ENCODE data around the gene CELSR3. TPM values are rescaled to one million over a fixed set of nuclear protein-coding genes. Genes with fewer than 3 reads are reported as not detected.

Gene CELSR3
- total RNA-seq, 1 donor = 1.4 TPM

DNA sequence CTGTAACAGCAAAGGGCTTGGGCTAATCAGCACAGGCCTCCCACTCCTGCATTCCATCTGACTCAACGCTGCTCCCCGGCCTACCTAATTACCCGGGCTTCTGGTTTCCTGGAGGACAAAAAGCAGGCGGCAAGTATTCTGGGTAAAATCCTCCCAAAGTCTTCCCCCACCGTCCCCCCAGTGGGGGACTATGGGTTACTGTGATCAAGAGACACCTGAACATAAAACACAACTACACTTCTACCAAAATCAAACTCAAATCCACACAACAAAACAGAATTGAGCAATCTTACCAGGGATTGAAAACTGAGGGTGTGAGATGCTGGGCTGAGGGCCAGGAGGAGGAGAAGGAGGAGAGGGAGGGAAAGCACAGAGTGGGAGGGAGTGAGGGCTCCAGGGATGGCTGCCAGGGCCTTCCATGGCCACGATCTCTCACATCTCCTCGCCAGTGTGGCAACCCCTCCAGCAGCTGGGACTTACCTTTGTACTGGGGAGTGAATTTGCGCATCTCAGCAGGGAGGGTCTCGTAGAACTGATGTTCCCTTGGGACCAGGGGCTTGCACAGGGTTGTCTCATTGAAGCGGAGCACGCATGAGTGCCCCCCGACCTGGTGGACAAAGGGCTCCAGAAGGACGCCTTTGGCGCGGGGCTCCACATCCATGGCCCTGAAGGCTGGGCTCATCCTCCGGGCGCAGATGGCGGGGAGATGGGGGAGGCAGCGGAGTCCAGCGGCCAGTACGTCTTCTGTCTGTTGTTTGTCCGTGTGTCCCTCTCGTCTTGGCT is 32.1 kb upstream of the CELSR3 start:
- no peaks in the 10 kb centered on the region for H3K9me3 ChIP-seq (ENCODE audit: low read depth, low read length)
- peaks cover 31% of the 10 kb centered on the region for H3K4me1 ChIP-seq (ENCODE audit: insufficient read depth, low read length)
- H3K36me3 ChIP-seq (ENCODE audit: insufficient read depth, low read length) = peaks cover 65% of the 10 kb centered on the region
- peak overlapping the region; percentile 48 for H2AFZ ChIP-seq (ENCODE audit: low read length)
- peak overlapping the region; percentile 70 for H3K4me2 ChIP-seq (ENCODE audit: insufficient read depth, low read length)
- TF ChIP-seq, protein P1, sequence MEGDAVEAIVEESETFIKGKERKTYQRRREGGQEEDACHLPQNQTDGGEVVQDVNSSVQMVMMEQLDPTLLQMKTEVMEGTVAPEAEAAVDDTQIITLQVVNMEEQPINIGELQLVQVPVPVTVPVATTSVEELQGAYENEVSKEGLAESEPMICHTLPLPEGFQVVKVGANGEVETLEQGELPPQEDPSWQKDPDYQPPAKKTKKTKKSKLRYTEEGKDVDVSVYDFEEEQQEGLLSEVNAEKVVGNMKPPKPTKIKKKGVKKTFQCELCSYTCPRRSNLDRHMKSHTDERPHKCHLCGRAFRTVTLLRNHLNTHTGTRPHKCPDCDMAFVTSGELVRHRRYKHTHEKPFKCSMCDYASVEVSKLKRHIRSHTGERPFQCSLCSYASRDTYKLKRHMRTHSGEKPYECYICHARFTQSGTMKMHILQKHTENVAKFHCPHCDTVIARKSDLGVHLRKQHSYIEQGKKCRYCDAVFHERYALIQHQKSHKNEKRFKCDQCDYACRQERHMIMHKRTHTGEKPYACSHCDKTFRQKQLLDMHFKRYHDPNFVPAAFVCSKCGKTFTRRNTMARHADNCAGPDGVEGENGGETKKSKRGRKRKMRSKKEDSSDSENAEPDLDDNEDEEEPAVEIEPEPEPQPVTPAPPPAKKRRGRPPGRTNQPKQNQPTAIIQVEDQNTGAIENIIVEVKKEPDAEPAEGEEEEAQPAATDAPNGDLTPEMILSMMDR (IDR thresholded peaks at IDR 0.05; ENCODE audit: extremely low read depth, low read depth, low read length) = no peak
- peaks cover 76% of the 10 kb centered on the region for H3K79me2 ChIP-seq (ENCODE audit: insufficient read depth, low read length)
- peak; percentile 92 for DNase-seq (ENCODE audit: insufficient read length, low spot score, missing footprints)
- peak overlapping the region; percentile 79 for H3K27ac ChIP-seq (ENCODE audit: low read depth, low read length)
- H4K20me1 ChIP-seq (ENCODE audit: insufficient read depth, low read length) = peaks cover 53% of the 10 kb centered on the region
- H3K27me3 ChIP-seq (ENCODE audit: insufficient read depth, low read length) = no peaks in the 10 kb centered on the region
- peak overlapping the region; percentile 59 for H3K4me3 ChIP-seq (ENCODE audit: insufficient read depth, low read length)

DNA sequence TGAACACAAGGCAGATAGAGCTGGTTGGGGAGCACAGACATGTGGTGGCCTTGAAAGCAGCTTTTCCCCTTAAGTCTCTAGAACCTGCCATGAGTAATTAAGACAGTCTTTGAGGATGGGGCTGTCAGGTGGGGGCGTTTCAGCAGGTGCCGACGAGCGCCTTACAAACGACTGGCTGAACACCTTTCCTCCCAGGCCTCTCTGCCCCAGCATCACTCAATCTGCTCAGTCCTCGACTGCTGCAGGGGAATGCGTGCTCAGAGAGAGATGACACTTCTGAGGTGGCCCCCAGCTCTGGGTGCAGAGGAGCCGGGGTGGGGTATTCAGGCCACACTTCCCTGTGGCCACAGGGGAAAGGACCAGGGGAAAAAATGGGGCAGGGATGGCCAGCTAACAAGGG is 31.1 kb upstream of the CELSR3 start:
- H3K27me3 ChIP-seq (ENCODE audit: insufficient read depth, low read length) = no peaks in the 10 kb centered on the region
- H3K4me2 ChIP-seq (ENCODE audit: insufficient read depth, low read length) = peak overlapping the region; percentile 70
- peak overlapping the region; percentile 37 for H3K4me3 ChIP-seq (ENCODE audit: insufficient read depth, low read length)
- H3K27ac ChIP-seq (ENCODE audit: low read depth, low read length) = peak overlapping the region; percentile 79
- no peaks in the 10 kb centered on the region for H3K9me3 ChIP-seq (ENCODE audit: low read depth, low read length)
- TF ChIP-seq, protein P1 (IDR thresholded peaks at IDR 0.05; ENCODE audit: extremely low read depth, low read depth, low read length) = no peak
- peaks cover 48% of the 10 kb centered on the region for H4K20me1 ChIP-seq (ENCODE audit: insufficient read depth, low read length)
- no peak overlapping the region for H2AFZ ChIP-seq (ENCODE audit: low read length)
- H3K36me3 ChIP-seq (ENCODE audit: insufficient read depth, low read length) = peaks cover 66% of the 10 kb centered on the region
- H3K79me2 ChIP-seq (ENCODE audit: insufficient read depth, low read length) = peaks cover 73% of the 10 kb centered on the region
- DNase-seq (ENCODE audit: insufficient read length, low spot score, missing footprints) = no peak
- peaks cover 31% of the 10 kb centered on the region for H3K4me1 ChIP-seq (ENCODE audit: insufficient read depth, low read length)

DNA sequence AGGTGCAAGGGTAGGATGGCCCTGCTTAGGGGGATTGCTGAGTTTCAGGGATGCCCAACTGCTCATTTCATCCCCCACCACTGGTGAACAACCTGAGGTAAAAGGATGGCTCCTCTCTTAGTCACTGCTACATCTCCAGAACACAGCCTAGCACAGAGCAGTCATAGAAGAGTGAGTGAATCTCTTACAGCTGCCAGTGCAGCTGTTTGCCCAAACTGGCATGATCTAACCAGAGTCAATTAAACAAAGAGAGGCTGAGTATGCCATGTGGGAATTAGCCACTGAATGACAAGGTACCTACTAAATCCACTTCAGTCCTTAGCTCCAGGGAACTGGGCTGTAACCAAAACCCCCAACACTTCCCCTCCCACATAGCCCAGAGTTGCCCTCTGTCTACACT is 29.9 kb upstream of the CELSR3 start:
- H3K36me3 ChIP-seq (ENCODE audit: insufficient read depth, low read length) = peaks cover 68% of the 10 kb centered on the region

More for the DNA sequence above, 29.9 kb upstream of the CELSR3 start:
- Histone ChIP-seq H2AFZ (ENCODE audit: low read length) (no peak overlapping the region), H4K20me1 (ENCODE audit: insufficient read depth, low read length) (peaks cover 47% of the 10 kb centered on the region), H3K79me2 (ENCODE audit: insufficient read depth, low read length) (peaks cover 60% of the 10 kb centered on the region), H3K9me3 (ENCODE audit: low read depth, low read length) (no peaks in the 10 kb centered on the region), H3K4me2 (ENCODE audit: insufficient read depth, low read length) (no peak overlapping the region), H3K4me1 (ENCODE audit: insufficient read depth, low read length) (peaks cover 31% of the 10 kb centered on the region), H3K4me3 (ENCODE audit: insufficient read depth, low read length) (no peak overlapping the region), H3K27me3 (ENCODE audit: insufficient read depth, low read length) (no peaks in the 10 kb centered on the region), H3K27ac (ENCODE audit: low read depth, low read length) (peak overlapping the region; percentile 4)
- TF ChIP-seq, protein P1 (IDR thresholded peaks at IDR 0.05; ENCODE audit: extremely low read depth, low read depth, low read length) = no peak
- peak; percentile 52 for DNase-seq (ENCODE audit: insufficient read length, low spot score, missing footprints)
